ENCODE data around the gene NRXN3. TPM values are rescaled to one million over a fixed set of nuclear protein-coding genes. Genes with fewer than 3 reads are reported as not detected.

The NRXN3 gene
- polyA plus RNA-seq, 1 donor (not counting 4 experiments of a cell fraction or from before 2014, with no cell fraction given): 0.89 TPM

- Histone ChIP-seq H3K4me1 (ENCODE audit: control insufficient read depth, extremely low read depth, insufficient read depth, low read length) (no peaks in the 10 kb centered on the region), H3K79me2 (ENCODE audit: control insufficient read depth, insufficient read depth, low read length) (no peaks in the 10 kb centered on the region), H3K4me3 (ENCODE audit: control insufficient read depth in 2 of 3, extremely low read depth in 1 of 3, insufficient read depth in 2 of 3, low read depth in 1 of 3, low read length in 3 of 3) (no peak overlapping the region), H3K27ac (ENCODE audit: control insufficient read depth, insufficient read depth, low read length) (no peak overlapping the region), H2AFZ (ENCODE audit: control insufficient read depth, low read length) (no peak overlapping the region), H3K9me3 (ENCODE audit: control insufficient read depth, low read depth, low read length) (no peaks in the 10 kb centered on the region), H4K20me1 (ENCODE audit: control insufficient read depth, extremely low read depth, insufficient read depth, low read length) (no peaks in the 10 kb centered on the region), H3K36me3 (ENCODE audit: control insufficient read depth in 2 of 2, extremely low read depth in 1 of 2, insufficient read depth in 2 of 2, low read length in 2 of 2) (no peaks in the 10 kb centered on the region), H3K9me1 (ENCODE audit: control insufficient read depth, extremely low read depth, insufficient read depth, low read length) (no peaks in the 10 kb centered on the region), H3K27me3 (ENCODE audit: control insufficient read depth, extremely low read depth, insufficient read depth, low read length) (no peaks in the 10 kb centered on the region), H3K4me2 (ENCODE audit: control insufficient read depth, extremely low read depth, insufficient read depth, low read depth, low read length) (peak overlapping the region; percentile 6), H3K9ac (ENCODE audit: control insufficient read depth, extremely low read depth, insufficient read depth, low read length) (no peak overlapping the region)
- no peak for DNase-seq (ENCODE audit: low read depth, low spot score)
- TF ChIP-seq EZH2 (IDR thresholded peaks at IDR 0.05; ENCODE audit: low read length) (no peak), CTCF (optimal IDR thresholded peaks at IDR 0.05 in 1 of 3, IDR thresholded peaks at IDR 0.05 in 1 of 3, conservative IDR thresholded peaks at IDR 0.05 in 1 of 3; ENCODE audit: extremely low read depth in 1 of 3, insufficient read depth in 2 of 3, low read length in 3 of 3) (peak; percentile 80 to 88 (median 87))
- dilution Hi-C loops (cut with MboI; ENCODE audit: extremely low pct_ligation_motif_present, low sequenced_read_pairs): loop anchor here (25.0 kb wide), 1 partner anchor 1903 kb away; no protein-coding TSS in a partner anchor
- peak; percentile 73 for FAIRE-seq
Measured at GRCh38 chr14:78959674-78960264, 789.6 kb downstream of the NRXN3 start.

- Histone ChIP-seq H3K9me1 (ENCODE audit: control insufficient read depth, extremely low read depth, insufficient read depth, low read length) (no peaks in the 10 kb centered on the region), H3K79me2 (ENCODE audit: control insufficient read depth, insufficient read depth, low read length) (no peaks in the 10 kb centered on the region), H3K9me3 (ENCODE audit: control insufficient read depth, low read depth, low read length) (no peaks in the 10 kb centered on the region), H3K27me3 (ENCODE audit: control insufficient read depth, extremely low read depth, insufficient read depth, low read length) (no peaks in the 10 kb centered on the region), H3K4me1 (ENCODE audit: control insufficient read depth, extremely low read depth, insufficient read depth, low read length) (no peaks in the 10 kb centered on the region), H4K20me1 (ENCODE audit: control insufficient read depth, extremely low read depth, insufficient read depth, low read length) (no peaks in the 10 kb centered on the region), H3K27ac (ENCODE audit: control insufficient read depth, insufficient read depth, low read length) (no peak overlapping the region), H3K9ac (ENCODE audit: control insufficient read depth, extremely low read depth, insufficient read depth, low read length) (no peak overlapping the region), H3K4me2 (ENCODE audit: control insufficient read depth, extremely low read depth, insufficient read depth, low read depth, low read length) (no peak overlapping the region), H3K4me3 (ENCODE audit: control insufficient read depth in 2 of 3, extremely low read depth in 1 of 3, insufficient read depth in 2 of 3, low read depth in 1 of 3, low read length in 3 of 3) (no peak overlapping the region), H2AFZ (ENCODE audit: control insufficient read depth, low read length) (no peak overlapping the region), H3K36me3 (ENCODE audit: control insufficient read depth in 2 of 2, extremely low read depth in 1 of 2, insufficient read depth in 2 of 2, low read length in 2 of 2) (no peaks in the 10 kb centered on the region)
- no peak for TF ChIP-seq CTCF (optimal IDR thresholded peaks at IDR 0.05 in 1 of 3, IDR thresholded peaks at IDR 0.05 in 1 of 3, conservative IDR thresholded peaks at IDR 0.05 in 1 of 3; ENCODE audit: extremely low read depth in 1 of 3, insufficient read depth in 2 of 3, low read length in 3 of 3)
- TF ChIP-seq EZH2 (IDR thresholded peaks at IDR 0.05; ENCODE audit: low read length): no peak
- FAIRE-seq (no peak), DNase-seq (ENCODE audit: low read depth, low spot score) (no peak)
- dilution Hi-C loops (cut with MboI; ENCODE audit: extremely low pct_ligation_motif_present, low sequenced_read_pairs): loop anchor here (25.0 kb wide), 1 partner anchor 1895 kb away; no protein-coding TSS in a partner anchor
Measured at GRCh38 chr14:78967111-78967809, 797.1 kb downstream of the NRXN3 start.
